ENCODE data around the gene GPC6.

Gene GPC6

DNA sequence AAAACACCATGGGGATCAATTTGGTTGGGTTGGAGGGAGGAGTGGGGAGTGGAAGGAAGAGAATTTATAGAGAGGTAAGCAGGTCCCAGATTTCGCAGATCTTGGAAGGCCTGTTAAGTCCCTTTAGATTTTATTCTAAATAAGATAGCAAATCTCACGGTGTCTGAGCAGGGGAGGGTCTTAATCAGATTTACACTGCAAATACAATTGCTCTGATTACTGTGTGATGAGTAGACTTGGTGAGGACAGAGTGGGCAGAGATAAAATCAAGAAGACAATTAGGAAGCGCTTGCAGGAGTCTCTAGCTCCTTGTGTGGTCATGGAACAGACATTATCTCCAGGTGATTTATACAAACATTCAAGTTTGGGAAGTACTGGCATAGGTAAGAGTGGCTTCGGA lies 126.0 kb downstream of the GPC6 start:
- DNase-seq (ENCODE audit: extremely low read depth, low read depth), result no peak
- TF ChIP-seq, protein P1, sequence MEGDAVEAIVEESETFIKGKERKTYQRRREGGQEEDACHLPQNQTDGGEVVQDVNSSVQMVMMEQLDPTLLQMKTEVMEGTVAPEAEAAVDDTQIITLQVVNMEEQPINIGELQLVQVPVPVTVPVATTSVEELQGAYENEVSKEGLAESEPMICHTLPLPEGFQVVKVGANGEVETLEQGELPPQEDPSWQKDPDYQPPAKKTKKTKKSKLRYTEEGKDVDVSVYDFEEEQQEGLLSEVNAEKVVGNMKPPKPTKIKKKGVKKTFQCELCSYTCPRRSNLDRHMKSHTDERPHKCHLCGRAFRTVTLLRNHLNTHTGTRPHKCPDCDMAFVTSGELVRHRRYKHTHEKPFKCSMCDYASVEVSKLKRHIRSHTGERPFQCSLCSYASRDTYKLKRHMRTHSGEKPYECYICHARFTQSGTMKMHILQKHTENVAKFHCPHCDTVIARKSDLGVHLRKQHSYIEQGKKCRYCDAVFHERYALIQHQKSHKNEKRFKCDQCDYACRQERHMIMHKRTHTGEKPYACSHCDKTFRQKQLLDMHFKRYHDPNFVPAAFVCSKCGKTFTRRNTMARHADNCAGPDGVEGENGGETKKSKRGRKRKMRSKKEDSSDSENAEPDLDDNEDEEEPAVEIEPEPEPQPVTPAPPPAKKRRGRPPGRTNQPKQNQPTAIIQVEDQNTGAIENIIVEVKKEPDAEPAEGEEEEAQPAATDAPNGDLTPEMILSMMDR (IDR thresholded peaks at IDR 0.05; ENCODE audit: low read depth, low read length), result no peak

DNA sequence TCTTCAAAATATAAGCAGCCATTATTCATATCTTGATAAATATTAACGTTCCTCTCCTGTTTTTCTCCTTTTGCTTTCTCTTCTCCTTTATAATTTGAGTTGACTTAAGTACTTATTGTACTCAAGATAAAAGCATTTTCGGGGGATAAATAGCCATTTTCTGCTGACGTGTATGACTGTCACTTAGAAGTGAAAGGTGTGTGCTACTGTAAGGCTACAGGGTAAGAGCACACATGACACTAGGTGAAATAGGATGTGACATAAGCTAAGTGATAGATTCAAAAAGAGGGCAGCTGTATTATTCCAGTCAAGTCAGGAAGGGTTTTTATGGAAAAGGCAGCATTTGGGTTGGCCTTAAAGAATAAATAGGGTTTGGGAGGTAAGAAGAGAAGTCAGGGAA lies 128.5 kb downstream of the GPC6 start:
- no peak for DNase-seq (ENCODE audit: extremely low read depth, low read depth)
- TF ChIP-seq, protein P1 (IDR thresholded peaks at IDR 0.05; ENCODE audit: low read depth, low read length), result no peak

DNA sequence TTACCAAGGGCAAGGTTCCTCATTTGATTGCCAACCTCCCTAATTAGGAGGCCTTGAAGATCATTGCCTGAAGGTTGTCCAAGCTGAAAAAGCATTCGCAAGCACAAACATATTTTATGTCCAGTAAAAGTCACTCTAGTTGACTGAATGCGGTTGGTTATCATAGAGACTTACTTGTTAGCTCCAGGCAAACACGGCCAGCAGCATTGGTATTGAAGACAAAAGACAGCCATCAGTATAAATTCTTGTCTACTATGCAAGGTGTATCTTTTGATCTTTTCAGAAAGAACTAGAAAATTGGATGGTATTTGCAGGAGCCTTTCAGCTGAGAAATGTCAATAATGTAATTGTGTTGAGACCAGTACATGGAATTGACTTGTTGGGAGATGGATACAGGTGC lies 129.9 kb downstream of the GPC6 start:
- TF ChIP-seq, protein P1 (IDR thresholded peaks at IDR 0.05; ENCODE audit: low read depth, low read length), result no peak

DNA sequence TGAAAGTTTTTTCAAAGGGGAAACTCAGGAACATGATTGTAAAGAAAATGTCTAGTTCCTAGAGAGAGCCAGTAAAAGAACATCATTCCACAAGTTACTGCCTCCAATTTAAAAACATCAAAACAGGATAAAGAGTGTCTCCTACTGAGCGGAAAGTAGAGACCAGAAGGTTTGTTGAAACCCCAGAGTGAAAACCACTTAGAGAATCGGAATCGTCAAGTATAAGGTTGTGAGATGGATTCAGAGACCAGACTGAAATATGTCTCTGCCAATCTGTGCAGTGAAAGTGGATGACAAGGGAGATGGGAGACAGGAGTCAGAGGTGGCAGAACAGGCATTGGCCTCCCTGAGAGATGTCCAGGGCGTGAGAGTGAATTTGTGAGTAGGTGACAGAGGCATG lies 133.4 kb downstream of the GPC6 start:
- TF ChIP-seq, protein P1 (IDR thresholded peaks at IDR 0.05; ENCODE audit: low read depth, low read length), result no peak
- no peak for DNase-seq (ENCODE audit: extremely low read depth, low read depth)

More for the DNA sequence above, 129.9 kb downstream of the GPC6 start:
- DNase-seq (ENCODE audit: extremely low read depth, low read depth), result no peak

DNA sequence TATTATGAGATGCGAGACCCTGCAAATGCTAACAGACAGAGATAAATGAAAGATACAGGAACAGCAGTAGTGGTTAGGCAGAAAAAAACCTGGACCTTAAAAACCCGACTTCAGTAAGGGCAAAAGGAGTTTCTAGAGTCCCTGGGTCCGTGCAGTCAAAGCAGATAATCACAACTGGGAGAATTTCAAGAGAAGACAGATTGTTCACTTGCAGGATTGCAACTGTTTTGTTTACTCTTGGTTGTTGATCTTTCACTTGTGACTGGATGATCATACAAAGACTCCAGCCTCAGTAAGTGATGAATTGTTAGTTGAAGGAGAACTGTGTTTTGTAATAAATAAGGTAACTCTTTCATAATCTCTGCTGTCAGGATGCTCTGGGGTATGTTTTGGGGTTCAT lies 135.1 kb downstream of the GPC6 start:
- DNase-seq (ENCODE audit: extremely low read depth, low read depth), result no peak
- TF ChIP-seq, protein P1 (IDR thresholded peaks at IDR 0.05; ENCODE audit: low read depth, low read length), result no peak

DNA sequence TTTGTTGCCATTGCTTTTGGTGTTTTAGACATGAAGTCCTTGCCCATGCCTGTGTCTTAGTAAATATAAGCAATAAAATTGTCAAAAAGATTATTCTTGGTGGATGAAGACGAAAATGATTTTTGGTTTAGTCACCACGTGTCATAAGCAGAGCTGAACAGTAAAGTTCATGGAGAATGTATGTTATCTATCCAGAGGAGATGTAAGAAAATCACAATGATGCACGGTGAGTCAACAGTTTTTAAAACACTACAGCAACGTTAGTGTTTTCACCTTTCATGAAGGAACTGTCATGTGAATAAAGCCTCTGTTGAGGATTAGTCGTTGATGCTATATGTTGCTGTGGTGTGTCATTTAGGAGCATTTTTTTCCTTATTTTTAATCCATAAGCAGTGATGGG lies 137.6 kb downstream of the GPC6 start:
- TF ChIP-seq, protein P1 (IDR thresholded peaks at IDR 0.05; ENCODE audit: low read depth, low read length), result no peak
- DNase-seq (ENCODE audit: extremely low read depth, low read depth), result no peak

DNA sequence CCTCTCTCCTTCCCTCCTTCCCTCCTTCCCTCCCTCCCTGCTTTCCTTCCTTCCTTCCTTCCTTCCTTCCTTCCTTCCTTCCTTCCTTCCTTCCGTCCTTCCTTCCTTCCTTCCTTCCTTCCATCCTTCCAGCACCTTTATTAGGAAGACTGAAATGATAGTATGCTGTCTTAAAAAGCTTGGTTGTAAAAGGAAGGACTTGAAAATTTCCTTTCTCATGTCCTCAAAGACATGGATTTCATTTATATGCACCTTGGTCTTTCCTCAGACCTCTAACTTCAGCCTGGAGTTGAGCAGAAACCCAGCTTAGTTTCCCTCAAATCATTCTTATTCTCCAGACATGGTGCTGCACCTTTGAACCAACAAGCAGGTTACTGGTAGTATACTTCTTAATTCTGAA lies 141.7 kb downstream of the GPC6 start:
- TF ChIP-seq, protein P1 (IDR thresholded peaks at IDR 0.05; ENCODE audit: low read depth, low read length), result no peak

More for the DNA sequence above, 141.7 kb downstream of the GPC6 start:
- no peak for DNase-seq (ENCODE audit: extremely low read depth, low read depth)

All from AG09319 (cell line).